Measurements from ENCODE around the gene ZNF263. TPM values are rescaled to one million over a fixed set of nuclear protein-coding genes. Genes with fewer than 3 reads are reported as not detected.

Gene ZNF263
- total RNA-seq, 1 experiment from 2014 or later: 31.4 TPM

- H3K9me2 ChIP-seq (ENCODE audit: insufficient read depth): no peaks in the 10 kb centered on the region
- H3K9ac ChIP-seq (ENCODE audit: low read length): no peak overlapping the region
- H3K27me3 ChIP-seq (ENCODE audit: insufficient read depth, low read length): no peaks in the 10 kb centered on the region
- DNase-seq (ENCODE audit: low read depth, low spot score) (no peak), ATAC-seq (no peak)
- no peaks in the 10 kb centered on the region for H4K20me1 ChIP-seq (ENCODE audit: insufficient read depth)
- no peak overlapping the region for H3K4me2 ChIP-seq (ENCODE audit: low read length)
- no peaks in the 10 kb centered on the region for H3K79me2 ChIP-seq (ENCODE audit: insufficient read depth, low read length)
- H3K9me3 ChIP-seq (ENCODE audit: control insufficient read depth in 1 of 2, insufficient read depth in 1 of 2, low read depth in 1 of 2, low read length in 2 of 2): peaks cover 23 to 34% of the 10 kb centered on the region in 2 experiments; a peak in 3 of 4 replicates
- TSS peak; percentile 32 for BruUV-seq (replicated peaks)
- H3K4me3 ChIP-seq (replicated peaks in 1 of 2; ENCODE audit: low read depth in 1 of 2, low read length in 2 of 2): no peak overlapping the region
- CTCF ChIA-PET: no interaction called here
- TF ChIP-seq MAX (IDR thresholded peaks at IDR 0.05) (no peak), RAD21 (IDR thresholded peaks at IDR 0.05; ENCODE audit: low read depth) (no peak), CBX3 (IDR thresholded peaks at IDR 0.05; ENCODE audit: low read depth) (peak; percentile 76; the same call in 1 of the 2 replicates), YY1 (IDR thresholded peaks at IDR 0.05; ENCODE audit: extremely low read depth, insufficient replicate concordance, low read depth, low read length) (no peak), SIN3A (IDR thresholded peaks at IDR 0.05; ENCODE audit: low read depth) (no peak), REST (IDR thresholded peaks at IDR 0.05; ENCODE audit: low read depth) (no peak), CTCF (IDR thresholded peaks at IDR 0.05 in 2 of 3, conservative IDR thresholded peaks at IDR 0.05 in 1 of 3; ENCODE audit: borderline replicate concordance in 1 of 3, insufficient read depth in 1 of 3, low read depth in 2 of 3, low read length in 2 of 3) (no peak)
- RAD21 ChIA-PET (ENCODE audit: low non-redundant PET in 1 of 2, low total read pairs in 2 of 2, uncharacterized antibody in 2 of 2, unreplicated experiment in 2 of 2): no interaction called here
- intact Hi-C loops (cut with micrococcal nuclease): no loop called here
- POLR2A ChIA-PET: no interaction called here
- H2AFZ ChIP-seq (ENCODE audit: low read depth, low read length, poor library complexity, severe bottlenecking): no peak overlapping the region
- peaks cover 0 to 21% of the 10 kb centered on the region in 2 experiments; a peak in 2 of 4 replicates for H3K36me3 ChIP-seq (ENCODE audit: control insufficient read depth in 1 of 2, insufficient read depth in 2 of 2, low read length in 2 of 2)
- H3K4me1 ChIP-seq (ENCODE audit: control insufficient read depth in 1 of 2, insufficient read depth in 2 of 2, low read length in 2 of 2): 0 out of 4 replicates have a peak, but pooled peaks cover 0 to 3% of the 10 kb centered on the region in 2 experiments
- H3K27ac ChIP-seq (ENCODE audit: low read depth, low read length): no peak overlapping the region
Observed at GRCh38 chr16:3317315-3317999, 34.2 kb downstream of the ZNF263 start.
